ENCODE measurements around the gene ARF1.

Gene ARF1

GRCh38 chr1:228050571-228051231 lies 31.8 kb upstream of the ARF1 start:
- DNase-seq, result no peak

- DNase-seq, result no peak
Measured at GRCh38 chr1:228058172-228058948, 24.1 kb upstream of the ARF1 start.

- DNase-seq, result no peak
Measured at GRCh38 chr1:228058949-228059633, 23.4 kb upstream of the ARF1 start.

- peak; percentile 41 for DNase-seq
Measured at GRCh38 chr1:228059634-228060457, 22.7 kb upstream of the ARF1 start.

- DNase-seq, result no peak
Measured at GRCh38 chr1:228060458-228061190, 21.9 kb upstream of the ARF1 start.

GRCh38 chr1:228061411-228062084 lies 21.0 kb upstream of the ARF1 start:
- no peak for DNase-seq

- no peak for DNase-seq
Measured at GRCh38 chr1:228062085-228062791, 20.3 kb upstream of the ARF1 start.

GRCh38 chr1:228062812-228063211 lies 19.7 kb upstream of the ARF1 start:
- no peak for DNase-seq

GRCh38 chr1:228063251-228064191 lies 19.0 kb upstream of the ARF1 start:
- no peak for DNase-seq

GRCh38 chr1:228064296-228064695 lies 18.2 kb upstream of the ARF1 start:
- no peak for DNase-seq

GRCh38 chr1:228064741-228065542 lies 17.6 kb upstream of the ARF1 start:
- DNase-seq, result no peak

- DNase-seq, result no peak
Measured at GRCh38 chr1:228065543-228066347, 16.8 kb upstream of the ARF1 start.

- DNase-seq, result no peak
Measured at GRCh38 chr1:228066416-228066815, 16.1 kb upstream of the ARF1 start.

- no peak for DNase-seq
Measured at GRCh38 chr1:228066891-228067654, 15.4 kb upstream of the ARF1 start.

GRCh38 chr1:228068359-228068758 lies 14.1 kb upstream of the ARF1 start:
- no peak for DNase-seq

GRCh38 chr1:228070173-228070572 lies 12.3 kb upstream of the ARF1 start:
- DNase-seq, result no peak

- DNase-seq, result no peak
Measured at GRCh38 chr1:228070851-228071250, 11.7 kb upstream of the ARF1 start.

All from DMS79 treated with DMSO at 0.1 percent for 48 hours (cell line).